Liver (tissue), 9 donors: ENCODE measurements around the gene SAFB2. TPM values are rescaled to one million over a fixed set of nuclear protein-coding genes. Genes with fewer than 3 reads are reported as not detected.
"Not testable (repeated sequence)": the region's sequence is repeated elsewhere in the genome, so short reads cannot be mapped to it uniquely, and the experiment has no call there.

Source experiments
- DNase-seq: peaks from one replicate; pipeline ENCODE4 v3.0.0-alpha.2; 2017; ENCODE audit warnings: low spot score
- H3K27ac ChIP-seq, 2 donors: one replicate each; pipeline ENCODE4 v1.7.0; 2013; ENCODE audit warnings: inconsistent platforms in 2 of 2, low read length in 2 of 2, control low read depth in 1 of 2, low read depth in 1 of 2, mild to moderate bottlenecking in 1 of 2
- H3K27me3 ChIP-seq, 4 donors: one replicate each; pipeline versions ENCODE4 v1.6.1 to v1.7.0; 2013; ENCODE audit warnings: low read length in 3 of 4, inconsistent platforms in 1 of 4, mild to moderate bottlenecking in 1 of 4, moderate library complexity in 1 of 4; ENCODE audit not compliant: control insufficient read depth in 4 of 4, insufficient read depth in 4 of 4
- H3K36me3 ChIP-seq, 4 donors: one replicate each; pipeline versions ENCODE4 v1.6.1 to v1.7.0; 2013; ENCODE audit warnings: low read length in 3 of 4, mild to moderate bottlenecking in 3 of 4, low read depth in 1 of 4, moderate library complexity in 1 of 4; ENCODE audit not compliant: control insufficient read depth in 4 of 4, insufficient read depth in 3 of 4
- H3K4me1 ChIP-seq, 4 donors: one replicate each; pipeline versions ENCODE4 v1.6.1 to v1.7.0; 2013; ENCODE audit warnings: low read length in 3 of 4, mild to moderate bottlenecking in 3 of 4, moderate library complexity in 1 of 4; ENCODE audit not compliant: control insufficient read depth in 4 of 4, insufficient read depth in 4 of 4
- H3K4me3 ChIP-seq, 3 donors: one replicate each; pipeline versions ENCODE4 v1.6.1 to v1.7.0; 2013; ENCODE audit warnings: low read length in 3 of 3, control low read depth in 1 of 3, low read depth in 1 of 3, mild to moderate bottlenecking in 1 of 3
- H3K9ac ChIP-seq, 2 donors: one replicate each; pipeline ENCODE4 v1.7.0; 2013; ENCODE audit warnings: low read length in 2 of 2, mild to moderate bottlenecking in 2 of 2, moderate library complexity in 2 of 2, control low read depth in 1 of 2, low read depth in 1 of 2
- H3K9me3 ChIP-seq, 4 donors: one replicate each; pipeline versions ENCODE4 v1.6.1 to v1.7.0; 2013; ENCODE audit warnings: low read length in 3 of 4; ENCODE audit not compliant: control insufficient read depth in 4 of 4
- GABPA ChIP-seq, 2 donors: IDR thresholded peaks in 1 of 2; conservative IDR thresholded peaks in 1 of 2; 2 replicates each; pipeline ENCODE4 v1.6.1; 2016; ENCODE audit warnings: antibody characterized with exemption in 2 of 2, mild to moderate bottlenecking in 1 of 2, moderate library complexity in 1 of 2
- NR2F2 ChIP-seq: IDR thresholded peaks from 2 replicates; pipeline ENCODE4 v1.6.1; 2016; ENCODE audit warnings: antibody characterized with exemption
- REST ChIP-seq: IDR thresholded peaks from 2 replicates; pipeline ENCODE4 v1.6.1; 2016; ENCODE audit warnings: antibody characterized with exemption, mild to moderate bottlenecking
- SP1 ChIP-seq: IDR thresholded peaks from 2 replicates; pipeline ENCODE4 v1.6.1; 2018; ENCODE audit warnings: antibody characterized with exemption, mild to moderate bottlenecking
- TAF1 ChIP-seq: conservative IDR thresholded peaks from 2 replicates; pipeline ENCODE4 v1.6.1; 2016; ENCODE audit warnings: antibody characterized with exemption, mild to moderate bottlenecking
- WGBS: extraction: QIAGEN DNeasy Blood & Tissue Kit; methylation state at CpG from one replicate; pipeline ENCODE4 v1.1.7; 2013; 5-methylcytosine and 5-hydroxymethylcytosine counted together
- polyA plus RNA-seq, 2 donors: library from polyadenylated mRNA; stranded (reverse) in 1 of 2; unstranded in 1 of 2; fragments of 200-250 nt in 1 of 2; fragments of >200 nt in 1 of 2; fragmentation: Nextera tagmentation in 1 of 2; extraction: Ambion mirVana in 1 of 2; gene quantifications; one replicate each; pipeline versions ENCODE4 v1.2.1 to v1.2.3, GENCODE V29; 2013 to 2015
- total RNA-seq, 2 donors: library from RNA; depleted of rRNA; stranded (reverse); fragments of >200 nt; gene quantifications; one replicate each; pipeline ENCODE4 v1.2.3, GENCODE V29; 2014
- donor health status: healthy.
- donor health status: healthy.
- donor health status: healthy.
- donor health status: healthy.
- donor health status: healthy.

SAFB2 gene
- total and polyA plus RNA-seq, 4 donors, result 18.7 to 57.8 (median 28.5) TPM

- Histone ChIP-seq H3K27me3 (no peaks in the 10 kb centered on the region), H3K9me3 (no peaks in the 10 kb centered on the region), H3K36me3 (peaks cover 39 to 84% (median 75%) of the 10 kb centered on the region in 4 donors), H3K4me1 (no peaks in the 10 kb centered on the region), H3K9ac (no peak overlapping the region), H3K4me3 (no peak overlapping the region), H3K27ac (no peak overlapping the region)
- 96% methylated on average over 16 of the region's 16 CpGs for WGBS
- no peak for DNase-seq
- TF ChIP-seq REST, result no peak
Measured at GRCh38 chr19:5609881-5610448, 12.6 kb downstream of the SAFB2 start.

GRCh38 chr19:5608766-5609165 is 13.8 kb downstream of the SAFB2 start:
- not testable (repeated sequence) for DNase-seq, H3K9ac ChIP-seq, H3K27me3 ChIP-seq, H3K9me3 ChIP-seq, H3K4me3 ChIP-seq, H3K27ac ChIP-seq, H3K4me1 ChIP-seq
- 94% methylated on average over 9 of the region's 9 CpGs for WGBS
- H3K36me3 ChIP-seq, result peaks cover 36 to 84% (median 77%) of the 10 kb centered on the region in 4 donors

GRCh38 chr19:5608291-5608690 is 14.3 kb downstream of the SAFB2 start:
- DNase-seq, result no peak
- Histone ChIP-seq H3K36me3 (peaks cover 36 to 84% (median 77%) of the 10 kb centered on the region in 4 donors), H3K9ac (no peak overlapping the region), H3K27me3 (no peaks in the 10 kb centered on the region), H3K4me3 (no peak overlapping the region), H3K27ac (no peak overlapping the region), H3K4me1 (no peaks in the 10 kb centered on the region), H3K9me3 (no peaks in the 10 kb centered on the region)
- TF ChIP-seq NR2F2, result no peak
- no peak for TF ChIP-seq GABPA (IDR thresholded peaks at IDR 0.05 in 1 of 2, conservative IDR thresholded peaks at IDR 0.05 in 1 of 2)
- TF ChIP-seq TAF1, result no peak
- no peak for TF ChIP-seq REST
- TF ChIP-seq SP1, result no peak
- WGBS, result 91% methylated on average over 10 of the region's 10 CpGs
